ENCODE results near the gene PARP12. TPM values are rescaled to one million over a fixed set of nuclear protein-coding genes. Genes with fewer than 3 reads are reported as not detected.
A peak's percentile ranks its signal among the peaks of the same experiment; 100 is the strongest.

PARP12 gene
- total and polyA plus RNA-seq, 7 experiments from 2014 or later: 26.2 to 145 (median 72.9) TPM

DNA sequence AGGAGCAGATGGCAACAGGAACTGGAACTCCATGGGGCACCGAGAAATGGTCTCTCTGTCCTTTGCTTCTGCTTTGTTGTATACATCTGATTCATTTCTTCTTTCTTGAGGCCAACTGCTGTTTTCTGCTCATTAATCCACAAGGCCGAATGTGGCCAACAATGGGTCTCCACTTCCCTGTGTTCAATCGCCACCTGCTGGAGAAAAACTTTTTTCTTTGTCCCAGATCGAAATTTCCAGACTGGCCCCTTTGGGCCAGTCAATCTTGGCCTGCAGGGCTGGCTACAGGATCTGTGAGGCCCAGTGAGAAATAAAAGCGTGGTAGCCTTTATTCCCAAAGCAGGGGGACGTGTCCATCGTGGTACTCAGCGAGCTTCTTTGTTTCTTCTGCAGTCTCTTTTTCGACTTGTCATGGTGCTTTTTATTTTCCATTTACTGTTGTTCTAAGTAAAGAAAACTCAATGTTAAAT lies 58.8 kb downstream of the PARP12 start:
- Histone ChIP-seq H3K4me1 (ENCODE audit: control insufficient read depth in 2 of 2, insufficient read depth in 2 of 2, low read length in 2 of 2) (no peaks in the 10 kb centered on the region), H3K36me3 (ENCODE audit: control insufficient read depth in 2 of 3, insufficient read depth in 3 of 3, low read length in 3 of 3) (no peaks in the 10 kb centered on the region), H3K27me3 (ENCODE audit: control insufficient read depth in 2 of 2, insufficient read depth in 2 of 2, low read length in 2 of 2) (no peaks in the 10 kb centered on the region), H3K27ac (ENCODE audit: low read depth, low read length) (no peak overlapping the region), H3K4me3 (ENCODE audit: low read length) (no peak overlapping the region), H3K9me3 (ENCODE audit: control insufficient read depth in 2 of 3, low read length in 3 of 3) (no peaks in the 10 kb centered on the region)
- intact Hi-C loops (cut with micrococcal nuclease): loop anchor here (1.0 to 5.0 kb wide), 5 partner anchors 227 to 572 kb away; partner anchors contain the start of gene HIPK2 (in 1 of the 2)
- ChIA-PET CTCF (interaction anchor here (1.4 to 6.0 kb wide), 4 partner anchors 357 to 403 kb away, joined by 4 to 35 read pairs (median 20); no protein-coding TSS in a partner anchor), POLR2A (no interaction called here)
- Mint-ChIP-seq H3K27me3 (no peaks in the 10 kb centered on the region), H3K27ac (peak overlapping the region in 1 of 9 donors; percentile 80), H3K4me1 (peaks cover 0 to 6% (median 0%) of the 10 kb centered on the region in 7 donors), H3K36me3 (no peaks in the 10 kb centered on the region), H3K9me3 (peaks cover 0 to 2% (median 0%) of the 10 kb centered on the region in 11 donors), H3K4me3 (no peak overlapping the region)
- DNase-seq: peak in 7 of 9 donors; percentile 17 to 42 (median 33)
- peak; percentile 37 for ATAC-seq

DNA sequence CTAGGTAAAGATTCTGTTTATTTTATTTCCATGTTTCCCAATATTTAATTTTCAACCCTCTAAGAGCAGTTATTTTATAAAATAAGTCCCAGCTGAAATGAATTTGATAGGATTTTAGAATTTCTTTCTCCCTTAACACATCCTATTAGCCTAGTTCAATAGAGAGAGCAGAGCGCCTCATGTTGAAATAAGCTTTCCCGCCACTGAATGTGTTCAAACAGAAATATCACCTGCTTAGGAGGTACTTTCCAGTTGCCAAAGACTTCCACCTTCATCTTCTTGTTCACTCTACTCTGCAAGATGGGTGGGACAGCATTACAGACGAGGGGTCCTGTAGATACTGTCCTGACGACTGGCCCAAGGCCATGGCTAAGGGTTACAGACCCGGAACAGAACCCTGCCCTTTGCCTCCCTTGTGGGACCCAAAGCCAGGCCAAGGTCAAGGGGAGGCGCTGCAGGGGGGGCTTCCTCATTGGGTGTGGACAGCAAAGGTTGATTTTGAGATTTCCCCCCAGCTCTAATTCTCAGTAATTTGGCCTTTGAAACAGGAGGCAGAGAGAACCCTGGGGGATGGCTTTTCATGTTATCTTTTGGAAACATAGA lies 62.0 kb downstream of the PARP12 start:
- Mint-ChIP-seq H3K36me3 (no peaks in the 10 kb centered on the region), H3K9me3 (no peaks in the 10 kb centered on the region), H3K27me3 (no peaks in the 10 kb centered on the region), H3K4me1 (peaks cover 0 to 6% (median 0%) of the 10 kb centered on the region in 7 donors), H3K27ac (peak overlapping the region in 1 of 9 donors; percentile 13), H3K4me3 (no peak overlapping the region)
- ChIA-PET POLR2A (no interaction called here), CTCF (interaction anchor here (1.7 to 6.0 kb wide), 3 partner anchors 355 to 399 kb away, joined by 9 to 32 read pairs (median 28); no protein-coding TSS in a partner anchor)
- H3K4me1 ChIP-seq (ENCODE audit: control insufficient read depth in 2 of 2, insufficient read depth in 2 of 2, low read length in 2 of 2): no peaks in the 10 kb centered on the region
- no peaks in the 10 kb centered on the region for H3K36me3 ChIP-seq (ENCODE audit: control insufficient read depth in 2 of 3, insufficient read depth in 3 of 3, low read length in 3 of 3)
- H3K4me3 ChIP-seq (ENCODE audit: low read length): no peak overlapping the region
- ATAC-seq: no peak
- H3K27me3 ChIP-seq (ENCODE audit: control insufficient read depth in 2 of 2, insufficient read depth in 2 of 2, low read length in 2 of 2): no peaks in the 10 kb centered on the region
- H3K27ac ChIP-seq (ENCODE audit: low read depth, low read length): no peak overlapping the region
- H3K9me3 ChIP-seq (ENCODE audit: control insufficient read depth in 2 of 3, low read length in 3 of 3): no peaks in the 10 kb centered on the region
- intact Hi-C loops (cut with micrococcal nuclease): loop anchor here (5.0 kb wide), 2 partner anchors 278 to 568 kb away; no protein-coding TSS in a partner anchor
- no peak for DNase-seq

DNA sequence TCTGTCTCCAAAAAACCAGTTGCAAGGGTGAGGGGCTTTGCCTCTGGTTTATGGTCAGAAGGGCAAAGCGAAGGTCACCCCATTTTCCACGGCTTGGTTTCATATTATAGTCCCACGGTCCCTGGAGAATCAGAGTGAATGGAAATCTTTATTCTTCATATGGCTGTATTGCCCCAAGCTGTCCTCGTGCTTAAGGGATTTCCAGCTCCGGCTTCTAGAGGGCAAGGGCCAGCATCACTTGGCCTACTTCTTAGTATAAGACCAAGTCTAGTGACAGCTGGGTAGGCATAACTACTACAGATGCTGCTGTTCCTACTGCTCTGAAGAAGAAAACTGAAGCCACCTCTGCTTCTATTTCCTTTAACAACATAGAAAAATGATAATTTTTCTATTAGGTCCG lies 63.2 kb downstream of the PARP12 start:
- H3K9me3 Mint-ChIP-seq: no peaks in the 10 kb centered on the region
- no peak overlapping the region for H3K4me3 ChIP-seq (ENCODE audit: low read length)
- CTCF ChIA-PET: interaction anchor here (1.0 to 3.7 kb wide), 4 partner anchors 352 to 381 kb away, joined by 3 to 28 read pairs (median 5); no protein-coding TSS in a partner anchor
- H3K27me3 Mint-ChIP-seq: no peaks in the 10 kb centered on the region
- H3K4me1 ChIP-seq (ENCODE audit: control insufficient read depth in 2 of 2, insufficient read depth in 2 of 2, low read length in 2 of 2): no peaks in the 10 kb centered on the region
- no peaks in the 10 kb centered on the region for H3K36me3 ChIP-seq (ENCODE audit: control insufficient read depth in 2 of 3, insufficient read depth in 3 of 3, low read length in 3 of 3)
- no peak overlapping the region for H3K27ac Mint-ChIP-seq
- no peaks in the 10 kb centered on the region for H3K36me3 Mint-ChIP-seq
- H3K27me3 ChIP-seq (ENCODE audit: control insufficient read depth in 2 of 2, insufficient read depth in 2 of 2, low read length in 2 of 2): no peaks in the 10 kb centered on the region
- no peak overlapping the region for H3K27ac ChIP-seq (ENCODE audit: low read depth, low read length)
- DNase-seq (no peak), ATAC-seq (no peak)
- intact Hi-C loops (cut with micrococcal nuclease): no loop called here
- no peak overlapping the region for H3K4me3 Mint-ChIP-seq
- POLR2A ChIA-PET: no interaction called here
- H3K4me1 Mint-ChIP-seq: peaks cover 0 to 6% (median 0%) of the 10 kb centered on the region in 7 donors
- no peaks in the 10 kb centered on the region for H3K9me3 ChIP-seq (ENCODE audit: control insufficient read depth in 2 of 3, low read length in 3 of 3)

DNA sequence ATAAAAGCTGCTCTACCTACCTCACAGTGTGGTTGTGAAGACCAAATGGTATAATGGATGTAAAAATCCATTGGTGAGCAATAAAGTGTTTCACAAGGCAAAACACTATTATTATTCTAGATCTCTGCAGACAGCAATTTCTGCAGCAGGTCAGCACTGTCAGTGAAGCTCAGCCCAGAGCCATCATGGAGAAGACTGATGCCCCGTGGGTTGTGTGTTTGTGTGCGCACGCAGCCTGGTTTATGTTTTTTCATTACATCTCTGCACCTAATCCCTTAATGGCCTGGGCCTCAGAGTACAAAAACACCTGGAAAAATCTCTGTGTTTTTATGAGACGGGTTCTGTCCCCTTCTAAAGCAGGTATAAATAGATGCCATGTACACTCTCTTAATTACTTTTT lies 64.2 kb downstream of the PARP12 start:
- ATAC-seq (no peak), DNase-seq (no peak)
- no peak overlapping the region for H3K27ac Mint-ChIP-seq
- intact Hi-C loops (cut with micrococcal nuclease): no loop called here
- no peaks in the 10 kb centered on the region for H3K36me3 Mint-ChIP-seq
- peaks cover 0 to 6% (median 0%) of the 10 kb centered on the region in 7 donors for H3K4me1 Mint-ChIP-seq
- POLR2A ChIA-PET: no interaction called here
- Histone ChIP-seq H3K4me1 (ENCODE audit: control insufficient read depth in 2 of 2, insufficient read depth in 2 of 2, low read length in 2 of 2) (no peaks in the 10 kb centered on the region), H3K27ac (ENCODE audit: low read depth, low read length) (no peak overlapping the region), H3K9me3 (ENCODE audit: control insufficient read depth in 2 of 3, low read length in 3 of 3) (no peaks in the 10 kb centered on the region), H3K4me3 (ENCODE audit: low read length) (no peak overlapping the region), H3K36me3 (ENCODE audit: control insufficient read depth in 2 of 3, insufficient read depth in 3 of 3, low read length in 3 of 3) (no peaks in the 10 kb centered on the region), H3K27me3 (ENCODE audit: control insufficient read depth in 2 of 2, insufficient read depth in 2 of 2, low read length in 2 of 2) (no peaks in the 10 kb centered on the region)
- H3K9me3 Mint-ChIP-seq: no peaks in the 10 kb centered on the region
- CTCF ChIA-PET: interaction anchor here (0.9 to 2.1 kb wide), 6 partner anchors 351 to 396 kb away, joined by 3 to 9 read pairs (median 4); no protein-coding TSS in a partner anchor
- no peak overlapping the region for H3K4me3 Mint-ChIP-seq
- H3K27me3 Mint-ChIP-seq: no peaks in the 10 kb centered on the region

DNA sequence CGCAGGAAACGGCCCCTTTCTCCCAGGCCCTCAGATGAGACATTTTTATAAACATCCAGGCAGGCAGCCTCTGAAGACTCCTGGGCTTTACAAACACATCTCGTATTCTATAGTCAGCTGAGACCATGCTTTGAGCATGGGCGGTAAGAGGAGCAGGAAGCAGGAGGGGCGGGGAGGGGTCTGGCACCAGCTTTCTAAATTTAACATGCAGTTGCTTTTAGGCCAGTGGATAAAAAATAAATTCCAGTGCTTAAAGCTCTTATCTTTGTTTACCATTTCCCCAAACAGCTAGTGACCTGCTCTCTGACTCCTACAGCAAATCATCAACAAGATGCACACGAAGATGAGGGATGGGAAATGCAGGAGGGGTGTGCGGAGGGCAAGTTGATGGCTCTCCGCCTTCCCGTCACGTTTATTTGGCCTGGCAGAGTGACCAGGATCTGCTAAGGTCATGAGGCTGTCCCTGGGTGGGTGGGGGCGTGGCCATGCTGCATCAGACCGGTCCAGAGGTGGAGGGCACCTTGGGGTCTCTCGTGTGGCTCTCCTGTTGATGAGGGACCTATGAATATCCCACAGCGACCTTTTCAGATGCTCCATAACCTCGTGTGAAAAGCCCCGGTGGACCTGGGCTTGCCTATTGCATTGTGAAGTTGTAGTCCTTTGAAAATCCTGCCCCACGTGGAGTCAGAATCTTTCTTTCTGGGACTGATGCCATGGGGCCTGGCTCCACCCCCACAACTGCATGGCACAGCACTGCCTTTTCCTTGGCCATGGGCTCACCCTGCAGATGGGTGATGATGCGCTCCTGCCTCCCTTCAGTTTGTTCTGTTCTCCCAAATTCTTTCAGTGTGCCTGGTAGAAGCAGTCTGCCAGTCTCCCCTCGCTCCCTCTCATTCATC lies 67.5 kb downstream of the PARP12 start:
- Mint-ChIP-seq H3K27me3 (no peaks in the 10 kb centered on the region), H3K4me1 (peaks cover 0 to 1% (median 0%) of the 10 kb centered on the region in 7 donors), H3K36me3 (no peaks in the 10 kb centered on the region), H3K27ac (peak overlapping the region in 1 of 9 donors; percentile 71), H3K9me3 (no peaks in the 10 kb centered on the region), H3K4me3 (no peak overlapping the region)
- intact Hi-C loops (cut with micrococcal nuclease): no loop called here
- no peak overlapping the region for H3K27ac ChIP-seq (ENCODE audit: low read depth, low read length)
- no peak overlapping the region for H3K4me3 ChIP-seq (ENCODE audit: low read length)
- no peaks in the 10 kb centered on the region for H3K9me3 ChIP-seq (ENCODE audit: control insufficient read depth in 2 of 3, low read length in 3 of 3)
- POLR2A ChIA-PET: no interaction called here
- H3K4me1 ChIP-seq (ENCODE audit: control insufficient read depth in 2 of 2, insufficient read depth in 2 of 2, low read length in 2 of 2): no peaks in the 10 kb centered on the region
- ATAC-seq (no peak), DNase-seq (no peak)
- H3K27me3 ChIP-seq (ENCODE audit: control insufficient read depth in 2 of 2, insufficient read depth in 2 of 2, low read length in 2 of 2): no peaks in the 10 kb centered on the region
- H3K36me3 ChIP-seq (ENCODE audit: control insufficient read depth in 2 of 3, insufficient read depth in 3 of 3, low read length in 3 of 3): no peaks in the 10 kb centered on the region
- CTCF ChIA-PET: no interaction called here

DNA sequence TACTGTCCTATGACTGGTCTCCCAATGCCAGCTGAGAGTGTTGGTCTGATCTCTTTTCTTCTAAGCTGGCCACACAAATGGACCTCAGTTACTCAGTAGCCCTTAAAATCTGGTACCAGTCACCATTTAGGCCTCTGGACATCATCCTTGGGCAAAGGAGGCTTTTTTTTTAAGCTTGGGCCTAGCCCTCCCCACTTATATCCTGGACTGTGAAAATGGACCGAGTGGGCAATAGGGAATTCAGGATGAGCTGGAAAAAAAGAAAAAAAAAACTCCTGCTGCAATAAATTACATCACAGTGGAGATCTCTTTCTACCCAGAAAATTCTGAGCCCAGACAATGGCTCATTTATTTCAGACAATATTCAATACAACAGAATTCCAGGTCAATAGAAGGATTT lies 68.4 kb downstream of the PARP12 start:
- intact Hi-C loops (cut with micrococcal nuclease): no loop called here
- no peak overlapping the region for H3K27ac ChIP-seq (ENCODE audit: low read depth, low read length)
- DNase-seq (no peak), ATAC-seq (no peak)
- H3K27ac Mint-ChIP-seq: no peak overlapping the region
- no peaks in the 10 kb centered on the region for H3K36me3 Mint-ChIP-seq
- peaks cover 0 to 3% (median 0%) of the 10 kb centered on the region in 7 donors for H3K4me1 Mint-ChIP-seq
- ChIA-PET POLR2A (no interaction called here), CTCF (interaction anchor here (0.9 to 1.7 kb wide), 2 partner anchors 373 to 376 kb away, joined by 3 to 5 read pairs; no protein-coding TSS in a partner anchor)
- no peaks in the 10 kb centered on the region for H3K9me3 ChIP-seq (ENCODE audit: control insufficient read depth in 2 of 3, low read length in 3 of 3)
- H3K36me3 ChIP-seq (ENCODE audit: control insufficient read depth in 2 of 3, insufficient read depth in 3 of 3, low read length in 3 of 3): no peaks in the 10 kb centered on the region
- no peak overlapping the region for H3K4me3 Mint-ChIP-seq
- H3K4me3 ChIP-seq (ENCODE audit: low read length): no peak overlapping the region
- no peaks in the 10 kb centered on the region for H3K4me1 ChIP-seq (ENCODE audit: control insufficient read depth in 2 of 2, insufficient read depth in 2 of 2, low read length in 2 of 2)
- no peaks in the 10 kb centered on the region for H3K9me3 Mint-ChIP-seq
- no peaks in the 10 kb centered on the region for H3K27me3 Mint-ChIP-seq
- H3K27me3 ChIP-seq (ENCODE audit: control insufficient read depth in 2 of 2, insufficient read depth in 2 of 2, low read length in 2 of 2): no peaks in the 10 kb centered on the region

All from naive thymus-derived CD4-positive, alpha-beta T cell (primary cell).